ENCODE measurements around the gene LRRN4.

The LRRN4 gene

GRCh38 chr20:6030453-6031080, 23.3 kb downstream of the LRRN4 start:
- no peak for DNase-seq (ENCODE audit: low spot score)

GRCh38 chr20:6029538-6029937, 24.3 kb downstream of the LRRN4 start:
- DNase-seq (ENCODE audit: low spot score), result no peak

DNA sequence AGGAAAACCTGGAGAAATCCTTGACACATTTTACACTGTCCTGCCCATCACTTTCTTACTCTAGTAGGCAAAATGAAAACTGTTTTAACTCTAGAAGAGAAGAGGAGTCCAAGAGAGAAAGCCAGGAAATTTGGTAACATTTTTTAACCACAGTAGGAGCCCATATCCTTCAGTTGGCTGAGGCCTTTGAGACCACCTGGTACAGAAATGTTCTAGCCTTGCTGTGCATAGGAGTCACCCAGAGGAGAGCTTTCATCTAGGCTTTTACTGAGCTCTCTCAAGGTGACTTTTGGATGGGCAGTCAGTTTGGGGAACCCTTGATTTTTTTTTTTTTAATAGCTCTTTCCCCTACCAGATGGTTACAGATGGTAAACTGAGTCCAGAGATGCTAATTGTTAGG, 25.0 kb downstream of the LRRN4 start:
- no peak for DNase-seq (ENCODE audit: low spot score)

DNA sequence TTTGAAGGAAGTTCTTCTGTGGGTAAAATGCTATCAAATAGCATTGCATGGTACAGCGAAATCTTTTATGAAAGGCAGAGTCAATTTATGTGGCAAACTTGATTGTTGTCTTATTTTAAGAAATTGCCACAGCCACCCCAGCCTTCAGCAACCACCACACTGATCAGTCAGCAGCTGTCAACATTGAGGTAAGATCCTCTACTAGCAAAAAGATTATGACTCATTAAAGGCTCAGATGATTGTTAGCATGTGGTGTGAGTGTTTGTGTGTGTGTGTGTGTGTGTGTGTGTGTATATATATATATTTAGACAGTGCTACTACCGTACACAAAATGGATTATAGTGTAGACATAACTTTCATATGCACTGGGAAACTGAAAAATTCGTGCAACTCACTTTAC, 27.8 kb downstream of the LRRN4 start:
- DNase-seq (ENCODE audit: low spot score), result peak; percentile 15

DNA sequence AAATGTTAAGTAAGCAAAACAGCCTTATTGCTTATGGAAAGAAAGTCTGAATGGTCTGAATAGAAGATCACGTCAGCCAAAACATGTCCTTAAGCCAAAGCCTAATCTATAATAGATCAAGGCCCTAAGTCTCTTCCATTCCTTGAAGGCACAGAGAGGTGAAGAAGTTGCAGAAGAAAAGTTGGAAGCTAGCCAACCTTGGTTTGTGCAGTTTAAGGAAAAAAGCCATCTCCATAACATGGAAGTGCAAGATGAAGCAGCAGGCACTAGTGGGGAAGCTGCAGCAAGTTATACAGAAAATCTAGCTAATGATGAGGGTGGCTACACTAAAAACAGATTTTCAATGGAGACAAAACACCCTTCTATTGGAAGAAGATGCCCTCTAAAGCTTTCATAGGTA, 29.1 kb downstream of the LRRN4 start:
- no peak for DNase-seq (ENCODE audit: low spot score)

GRCh38 chr20:6017880-6018279, 36.0 kb downstream of the LRRN4 start:
- DNase-seq (ENCODE audit: low spot score), result no peak

DNA sequence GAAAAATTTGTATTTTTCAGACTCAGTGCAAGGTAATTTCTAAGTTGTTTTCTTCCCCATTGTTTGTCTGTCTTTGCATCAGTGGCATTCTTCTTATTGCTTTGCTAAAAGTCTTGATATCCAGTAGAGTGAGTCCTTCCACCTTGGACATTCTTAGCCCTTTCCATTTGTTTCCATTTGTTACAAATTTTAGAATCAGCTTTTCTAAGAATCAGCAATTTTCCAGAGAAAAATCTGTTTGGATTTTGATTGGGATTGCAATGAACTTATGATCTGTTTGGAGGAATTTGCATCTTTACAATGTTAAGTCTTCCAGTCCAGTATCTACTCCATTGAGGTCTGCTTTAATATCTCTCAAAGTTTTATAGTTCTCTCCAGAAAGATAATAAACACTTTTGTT, 36.4 kb downstream of the LRRN4 start:
- no peak for DNase-seq (ENCODE audit: low spot score)

GRCh38 chr20:6014957-6015356, 38.9 kb downstream of the LRRN4 start:
- no peak for DNase-seq (ENCODE audit: low spot score)

DNA sequence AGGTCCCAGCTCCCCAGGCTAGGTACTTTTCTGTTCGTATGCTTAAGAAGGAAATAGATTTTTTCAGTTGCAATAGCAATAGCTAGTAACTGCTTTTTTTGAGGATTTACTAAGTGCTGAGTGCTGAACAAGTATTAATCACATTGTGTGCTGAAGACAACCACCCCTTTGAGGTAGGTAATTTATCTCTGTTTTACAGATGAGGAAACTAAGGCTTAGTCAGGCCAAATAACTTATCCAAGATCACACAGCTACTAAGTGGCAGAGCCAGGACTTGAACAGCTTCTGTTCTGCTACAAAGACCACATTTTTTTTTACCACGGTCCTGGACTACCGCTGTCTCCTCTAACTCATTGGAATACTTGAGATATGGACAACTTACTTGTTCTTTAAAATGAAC, 39.8 kb downstream of the LRRN4 start:
- DNase-seq (ENCODE audit: low spot score), result no peak

- DNase-seq (ENCODE audit: low spot score), result no peak
These were observed 41.7 kb downstream of the LRRN4 start for GRCh38 chr20:6012179-6012578.

DNA sequence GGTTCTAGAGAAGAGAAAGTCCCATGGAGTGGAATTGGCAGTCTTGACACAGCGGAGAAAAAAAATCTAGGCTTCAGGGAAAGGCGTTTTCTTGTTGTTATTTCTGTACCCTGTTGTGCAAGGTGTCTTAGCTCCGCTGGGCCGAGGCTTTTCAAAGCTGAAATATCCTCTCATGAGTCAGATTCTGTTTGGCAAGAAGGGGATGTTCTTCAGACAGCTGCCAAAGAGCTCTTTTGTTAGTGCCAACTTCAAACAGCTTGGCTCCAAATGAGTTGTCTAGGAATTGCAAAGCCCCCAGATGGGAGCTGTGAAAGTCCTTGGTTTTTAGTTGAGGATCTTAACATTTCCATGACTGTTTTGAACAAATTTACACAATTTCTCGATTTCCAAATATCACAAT, 45.6 kb downstream of the LRRN4 start:
- DNase-seq (ENCODE audit: low spot score), result no peak

DNA sequence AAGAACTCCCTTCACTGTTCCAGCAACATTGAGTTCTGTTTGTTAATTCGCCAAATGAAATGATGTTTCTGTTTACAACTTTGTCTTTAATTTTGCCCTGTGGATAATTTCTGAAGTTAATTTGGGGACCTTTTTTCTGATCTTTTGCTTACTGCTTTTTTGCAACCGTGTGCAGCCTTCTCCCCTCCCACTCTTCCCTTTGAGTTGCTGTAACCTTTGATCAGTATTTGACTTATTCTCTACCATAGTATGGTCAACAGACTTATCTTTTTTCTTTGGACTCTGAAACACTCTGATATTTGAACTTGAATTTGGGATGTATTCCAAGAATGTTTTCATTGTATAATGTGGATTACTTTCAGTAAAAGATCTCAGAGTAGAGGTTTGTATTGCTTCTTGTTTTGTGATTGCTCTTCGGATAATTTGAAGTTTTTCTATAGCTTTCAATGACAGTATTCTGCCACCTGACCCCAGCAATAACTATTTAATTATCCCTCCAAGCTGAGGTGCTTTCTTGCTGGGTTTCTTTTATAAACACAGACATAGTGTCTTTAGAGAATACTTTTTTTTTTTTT, 46.2 kb downstream of the LRRN4 start:
- DNase-seq (ENCODE audit: low spot score), result no peak

- DNase-seq (ENCODE audit: low spot score), result no peak
These were observed 46.7 kb downstream of the LRRN4 start for GRCh38 chr20:6007094-6007528.

DNA sequence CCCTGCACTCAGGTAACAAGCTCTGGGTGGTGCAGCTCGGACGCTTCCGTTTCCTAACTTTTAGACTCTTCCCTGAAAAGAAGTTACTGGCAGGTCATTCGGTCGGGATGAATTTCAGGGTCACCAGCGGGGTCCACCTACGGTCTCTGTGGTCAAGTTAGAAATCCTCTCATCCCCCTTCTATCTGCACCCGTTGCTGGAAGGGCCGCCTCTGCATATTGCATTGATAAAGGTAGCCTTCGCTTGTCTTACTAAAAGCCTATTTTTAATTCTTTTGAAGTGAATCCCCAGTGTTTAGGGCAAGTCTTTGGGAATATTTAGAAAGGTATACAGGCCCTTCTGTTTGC, 47.3 kb downstream of the LRRN4 start:
- no peak for DNase-seq (ENCODE audit: low spot score)

- no peak for DNase-seq (ENCODE audit: low spot score)
These were observed 53.0 kb downstream of the LRRN4 start for GRCh38 chr20:6000871-6001270.

GRCh38 chr20:5999783-6000182, 54.1 kb downstream of the LRRN4 start:
- DNase-seq (ENCODE audit: low spot score), result no peak

GRCh38 chr20:5996765-5997164, 57.1 kb downstream of the LRRN4 start:
- peak; percentile 66 for DNase-seq (ENCODE audit: low spot score)

DNA sequence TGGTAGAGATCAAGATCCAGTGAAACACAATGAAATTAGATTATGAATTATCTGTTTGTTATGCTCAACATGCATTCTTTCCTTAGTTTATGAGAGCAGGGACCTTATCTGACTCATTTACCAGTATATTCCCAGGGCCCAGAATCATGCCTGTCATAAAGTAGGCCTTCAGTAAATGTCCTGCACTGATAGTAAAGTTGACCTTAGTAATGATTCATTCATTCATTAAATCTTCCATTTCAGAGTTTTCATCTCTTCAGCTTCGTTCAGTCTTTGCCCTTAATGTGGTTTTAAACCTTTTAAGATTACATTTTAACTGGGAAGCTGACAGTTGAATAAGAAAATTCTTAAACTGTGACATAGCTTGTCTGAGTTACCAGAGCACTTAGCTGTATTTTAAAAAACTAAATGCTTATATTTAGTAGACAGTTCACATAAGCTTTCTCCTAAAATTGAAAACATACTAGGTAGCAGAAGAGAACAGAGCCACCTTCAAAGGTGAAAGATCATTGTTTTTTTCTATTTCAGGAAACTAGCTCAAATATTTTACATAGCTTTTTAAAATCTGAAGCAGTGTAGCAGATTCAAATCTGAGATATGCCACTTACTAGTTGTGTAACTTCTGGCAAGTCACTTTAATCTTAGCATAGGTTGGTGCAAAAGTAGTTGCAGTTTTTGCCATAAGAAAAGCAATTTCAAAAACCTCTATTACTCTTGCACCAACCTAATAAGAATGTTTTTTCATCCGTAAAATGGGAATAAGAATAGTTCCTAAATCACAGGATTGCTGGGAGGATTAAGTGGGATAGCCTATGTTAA, 62.0 kb downstream of the LRRN4 start:
- no peak for DNase-seq (ENCODE audit: low spot score)

DNA sequence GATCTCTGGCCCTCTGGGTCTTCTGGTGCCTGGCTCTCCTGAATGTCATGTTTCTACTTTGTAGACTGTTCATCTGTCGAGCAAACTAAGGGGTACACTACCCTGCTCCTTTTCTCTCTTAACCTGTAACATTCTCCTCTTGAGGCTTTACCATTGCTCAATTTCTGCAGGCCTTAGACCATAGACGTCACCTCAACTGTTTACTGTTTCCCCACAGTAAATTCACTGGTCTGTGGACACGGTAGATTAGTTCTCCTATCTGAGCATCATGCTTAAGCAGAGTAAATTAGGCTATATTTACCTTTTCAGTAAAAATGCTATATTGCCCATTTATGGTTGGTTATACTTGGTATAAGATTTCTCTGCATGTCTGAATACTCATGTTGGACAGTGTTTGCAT, 62.9 kb downstream of the LRRN4 start:
- no peak for DNase-seq (ENCODE audit: low spot score)
